Skeletal muscle tissue (tissue), 1 donor: ENCODE measurements around the gene CACNA2D3. TPM values are rescaled to one million over a fixed set of nuclear protein-coding genes. Genes with fewer than 3 reads are reported as not detected.

ENCODE experiments used
- total RNA-seq: library from RNA; depleted of rRNA; stranded (reverse); fragments of >200 nt; gene quantifications from one replicate; pipeline ENCODE4 v1.2.3, GENCODE V29; 2014

The CACNA2D3 gene
- total RNA-seq, 1 donor from 2014 or later: 3.1 TPM

Other genes starting within 250 kb of the CACNA2D3 start
- 20.9 TPM for gene ACTR8, start 240.4 kb upstream of the CACNA2D3 start, total RNA-seq
- gene SELENOK, start 230.7 kb upstream of the CACNA2D3 start, total RNA-seq: 45.9 TPM